Measurements from ENCODE around the gene C1orf226. TPM values are rescaled to one million over a fixed set of nuclear protein-coding genes. Genes with fewer than 3 reads are reported as not detected.

The C1orf226 gene
- total and polyA plus RNA-seq, 9 of the 15 experiments (the other 6 are each of a cell fraction or from before 2014, with no cell fraction given) = 0.10 to 1.4 (median 0.47) TPM

DNA sequence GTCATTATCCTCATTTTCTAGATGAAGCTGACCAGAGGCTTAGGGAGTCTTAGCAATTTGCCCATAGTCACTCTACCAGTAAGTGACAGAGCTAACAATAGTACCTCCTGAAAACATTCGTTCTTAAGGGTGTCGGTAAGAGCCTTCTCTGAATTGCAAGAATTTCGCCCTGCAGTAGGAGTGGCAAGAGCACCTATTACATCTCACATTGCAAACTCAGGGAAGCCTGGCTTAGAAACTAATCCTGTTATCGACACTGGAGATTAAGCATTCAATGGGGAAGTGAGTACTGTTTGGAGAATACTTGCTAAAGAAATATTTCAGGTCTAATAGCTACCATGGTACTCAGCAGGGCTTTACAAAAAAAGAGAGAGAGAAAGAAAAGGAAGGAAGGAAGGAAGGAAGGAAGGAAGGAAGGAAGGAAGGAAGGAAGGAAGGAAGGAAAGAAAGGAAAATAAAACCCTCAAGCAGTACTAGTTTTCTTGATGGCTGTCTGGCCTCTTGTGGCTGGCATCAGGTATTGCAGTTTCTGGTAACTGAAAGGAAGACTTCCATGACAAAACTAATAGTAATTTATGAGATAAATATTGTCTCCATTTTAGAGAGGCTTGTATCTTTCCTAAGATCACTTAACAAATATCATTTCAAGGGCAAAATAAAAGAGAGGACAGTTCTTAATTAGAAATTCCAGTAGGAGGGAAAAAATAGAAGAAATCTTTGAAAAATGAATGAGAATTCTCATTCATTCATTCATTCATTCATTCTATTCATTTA lies 10.4 kb downstream of the C1orf226 start (continued):
- TF ChIP-seq, protein P1, sequence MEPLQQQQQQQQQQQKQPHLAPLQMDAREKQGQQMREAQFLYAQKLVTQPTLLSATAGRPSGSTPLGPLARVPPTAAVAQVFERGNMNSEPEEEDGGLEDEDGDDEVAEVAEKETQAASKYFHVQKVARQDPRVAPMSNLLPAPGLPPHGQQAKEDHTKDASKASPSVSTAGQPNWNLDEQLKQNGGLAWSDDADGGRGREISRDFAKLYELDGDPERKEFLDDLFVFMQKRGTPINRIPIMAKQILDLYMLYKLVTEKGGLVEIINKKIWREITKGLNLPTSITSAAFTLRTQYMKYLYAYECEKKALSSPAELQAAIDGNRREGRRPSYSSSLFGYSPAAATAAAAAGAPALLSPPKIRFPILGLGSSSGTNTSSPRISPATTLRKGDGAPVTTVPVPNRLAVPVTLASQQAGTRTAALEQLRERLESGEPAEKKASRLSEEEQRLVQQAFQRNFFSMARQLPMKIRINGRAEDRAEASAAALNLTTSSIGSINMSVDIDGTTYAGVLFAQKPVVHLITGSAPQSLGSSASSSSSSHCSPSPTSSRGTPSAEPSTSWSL (CRISPR knock-in tag; IDR thresholded peaks at IDR 0.05; ENCODE audit: borderline replicate concordance) = no peak
- TF ChIP-seq, protein P2, sequence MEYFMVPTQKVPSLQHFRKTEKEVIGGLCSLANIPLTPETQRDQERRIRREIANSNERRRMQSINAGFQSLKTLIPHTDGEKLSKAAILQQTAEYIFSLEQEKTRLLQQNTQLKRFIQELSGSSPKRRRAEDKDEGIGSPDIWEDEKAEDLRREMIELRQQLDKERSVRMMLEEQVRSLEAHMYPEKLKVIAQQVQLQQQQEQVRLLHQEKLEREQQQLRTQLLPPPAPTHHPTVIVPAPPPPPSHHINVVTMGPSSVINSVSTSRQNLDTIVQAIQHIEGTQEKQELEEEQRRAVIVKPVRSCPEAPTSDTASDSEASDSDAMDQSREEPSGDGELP (CRISPR knock-in tag; IDR thresholded peaks at IDR 0.05; ENCODE audit: borderline replicate concordance) = no peak
- TF ChIP-seq, protein P3, sequence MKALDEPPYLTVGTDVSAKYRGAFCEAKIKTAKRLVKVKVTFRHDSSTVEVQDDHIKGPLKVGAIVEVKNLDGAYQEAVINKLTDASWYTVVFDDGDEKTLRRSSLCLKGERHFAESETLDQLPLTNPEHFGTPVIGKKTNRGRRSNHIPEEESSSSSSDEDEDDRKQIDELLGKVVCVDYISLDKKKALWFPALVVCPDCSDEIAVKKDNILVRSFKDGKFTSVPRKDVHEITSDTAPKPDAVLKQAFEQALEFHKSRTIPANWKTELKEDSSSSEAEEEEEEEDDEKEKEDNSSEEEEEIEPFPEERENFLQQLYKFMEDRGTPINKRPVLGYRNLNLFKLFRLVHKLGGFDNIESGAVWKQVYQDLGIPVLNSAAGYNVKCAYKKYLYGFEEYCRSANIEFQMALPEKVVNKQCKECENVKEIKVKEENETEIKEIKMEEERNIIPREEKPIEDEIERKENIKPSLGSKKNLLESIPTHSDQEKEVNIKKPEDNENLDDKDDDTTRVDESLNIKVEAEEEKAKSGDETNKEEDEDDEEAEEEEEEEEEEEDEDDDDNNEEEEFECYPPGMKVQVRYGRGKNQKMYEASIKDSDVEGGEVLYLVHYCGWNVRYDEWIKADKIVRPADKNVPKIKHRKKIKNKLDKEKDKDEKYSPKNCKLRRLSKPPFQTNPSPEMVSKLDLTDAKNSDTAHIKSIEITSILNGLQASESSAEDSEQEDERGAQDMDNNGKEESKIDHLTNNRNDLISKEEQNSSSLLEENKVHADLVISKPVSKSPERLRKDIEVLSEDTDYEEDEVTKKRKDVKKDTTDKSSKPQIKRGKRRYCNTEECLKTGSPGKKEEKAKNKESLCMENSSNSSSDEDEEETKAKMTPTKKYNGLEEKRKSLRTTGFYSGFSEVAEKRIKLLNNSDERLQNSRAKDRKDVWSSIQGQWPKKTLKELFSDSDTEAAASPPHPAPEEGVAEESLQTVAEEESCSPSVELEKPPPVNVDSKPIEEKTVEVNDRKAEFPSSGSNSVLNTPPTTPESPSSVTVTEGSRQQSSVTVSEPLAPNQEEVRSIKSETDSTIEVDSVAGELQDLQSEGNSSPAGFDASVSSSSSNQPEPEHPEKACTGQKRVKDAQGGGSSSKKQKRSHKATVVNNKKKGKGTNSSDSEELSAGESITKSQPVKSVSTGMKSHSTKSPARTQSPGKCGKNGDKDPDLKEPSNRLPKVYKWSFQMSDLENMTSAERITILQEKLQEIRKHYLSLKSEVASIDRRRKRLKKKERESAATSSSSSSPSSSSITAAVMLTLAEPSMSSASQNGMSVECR (CRISPR knock-in tag; IDR thresholded peaks at IDR 0.05) = no peak
- no peak for TF ChIP-seq RNF2 (IDR thresholded peaks at IDR 0.05)
- peak; percentile 77; the same call in 1 of the 2 replicates for TF ChIP-seq KAT7 (CRISPR knock-in tag; IDR thresholded peaks at IDR 0.05; ENCODE audit: borderline replicate concordance)
- TF ChIP-seq, protein P4, sequence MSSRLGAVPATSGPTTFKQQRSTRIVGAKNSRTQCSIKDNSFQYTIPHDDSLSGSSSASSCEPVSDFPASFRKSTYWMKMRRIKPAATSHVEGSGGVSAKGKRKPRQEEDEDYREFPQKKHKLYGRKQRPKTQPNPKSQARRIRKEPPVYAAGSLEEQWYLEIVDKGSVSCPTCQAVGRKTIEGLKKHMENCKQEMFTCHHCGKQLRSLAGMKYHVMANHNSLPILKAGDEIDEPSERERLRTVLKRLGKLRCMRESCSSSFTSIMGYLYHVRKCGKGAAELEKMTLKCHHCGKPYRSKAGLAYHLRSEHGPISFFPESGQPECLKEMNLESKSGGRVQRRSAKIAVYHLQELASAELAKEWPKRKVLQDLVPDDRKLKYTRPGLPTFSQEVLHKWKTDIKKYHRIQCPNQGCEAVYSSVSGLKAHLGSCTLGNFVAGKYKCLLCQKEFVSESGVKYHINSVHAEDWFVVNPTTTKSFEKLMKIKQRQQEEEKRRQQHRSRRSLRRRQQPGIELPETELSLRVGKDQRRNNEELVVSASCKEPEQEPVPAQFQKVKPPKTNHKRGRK (tag; IDR thresholded peaks at IDR 0.05) = peak; percentile 98
- TF ChIP-seq XRCC4 (IDR thresholded peaks at IDR 0.05; ENCODE audit: extremely low read depth, insufficient read depth, insufficient read length) = no peak
- no peak for TF ChIP-seq RBM15 (IDR thresholded peaks at IDR 0.05; ENCODE audit: insufficient read depth, low read length)
- TF ChIP-seq ZNF445 (CRISPR knock-in tag; IDR thresholded peaks at IDR 0.05; ENCODE audit: low read depth) = no peak
- no peak for TF ChIP-seq CREB1 (IDR thresholded peaks at IDR 0.05)
- no peak for TF ChIP-seq CREB1 (CRISPR knock-in tag; IDR thresholded peaks at IDR 0.05)
- TF ChIP-seq, protein P5, sequence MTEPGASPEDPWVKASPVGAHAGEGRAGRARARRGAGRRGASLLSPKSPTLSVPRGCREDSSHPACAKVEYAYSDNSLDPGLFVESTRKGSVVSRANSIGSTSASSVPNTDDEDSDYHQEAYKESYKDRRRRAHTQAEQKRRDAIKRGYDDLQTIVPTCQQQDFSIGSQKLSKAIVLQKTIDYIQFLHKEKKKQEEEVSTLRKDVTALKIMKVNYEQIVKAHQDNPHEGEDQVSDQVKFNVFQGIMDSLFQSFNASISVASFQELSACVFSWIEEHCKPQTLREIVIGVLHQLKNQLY (CRISPR knock-in tag; conservative IDR thresholded peaks at IDR 0.05) = no peak
